Measurements from ENCODE around the gene CLUH.

DNA sequence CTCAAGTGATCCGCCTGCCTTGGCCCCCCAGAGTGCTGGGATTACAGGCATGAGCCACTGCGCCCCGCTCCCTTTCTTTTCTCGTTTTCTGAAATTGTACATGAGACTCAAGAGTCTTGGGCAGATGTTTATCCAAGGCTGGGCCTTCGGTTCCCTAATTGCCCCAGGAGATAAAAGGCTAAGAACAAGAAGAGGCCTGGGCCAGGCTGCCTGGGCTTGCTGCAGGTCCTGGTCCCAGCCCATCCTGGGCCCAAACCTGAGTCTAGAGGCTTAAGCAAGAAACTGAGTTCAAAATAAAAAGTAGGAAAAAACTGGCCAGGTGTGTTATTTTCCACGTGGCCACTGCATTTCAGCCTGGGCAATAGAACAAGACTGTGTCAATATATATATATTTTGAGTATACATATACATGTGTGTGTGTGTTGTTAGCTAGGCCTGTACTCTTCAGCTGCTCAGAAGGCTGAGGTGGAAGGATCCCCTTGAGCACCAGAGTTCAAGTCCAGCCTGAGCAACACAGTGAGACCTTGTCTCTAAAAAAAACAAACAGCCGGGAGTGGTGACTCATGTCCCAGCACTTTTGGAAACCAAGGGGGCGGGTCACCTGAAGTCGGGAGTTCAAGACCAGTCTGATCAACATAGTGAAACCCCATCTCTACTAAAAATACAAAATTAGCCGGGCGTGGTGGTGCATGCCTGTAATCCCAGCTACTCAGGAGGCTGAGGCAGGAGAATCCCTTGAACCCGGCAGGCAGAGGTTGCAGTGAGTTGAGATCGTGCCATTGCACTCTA is 6.8 kb upstream of the CLUH start:
- TF ChIP-seq, protein P1, sequence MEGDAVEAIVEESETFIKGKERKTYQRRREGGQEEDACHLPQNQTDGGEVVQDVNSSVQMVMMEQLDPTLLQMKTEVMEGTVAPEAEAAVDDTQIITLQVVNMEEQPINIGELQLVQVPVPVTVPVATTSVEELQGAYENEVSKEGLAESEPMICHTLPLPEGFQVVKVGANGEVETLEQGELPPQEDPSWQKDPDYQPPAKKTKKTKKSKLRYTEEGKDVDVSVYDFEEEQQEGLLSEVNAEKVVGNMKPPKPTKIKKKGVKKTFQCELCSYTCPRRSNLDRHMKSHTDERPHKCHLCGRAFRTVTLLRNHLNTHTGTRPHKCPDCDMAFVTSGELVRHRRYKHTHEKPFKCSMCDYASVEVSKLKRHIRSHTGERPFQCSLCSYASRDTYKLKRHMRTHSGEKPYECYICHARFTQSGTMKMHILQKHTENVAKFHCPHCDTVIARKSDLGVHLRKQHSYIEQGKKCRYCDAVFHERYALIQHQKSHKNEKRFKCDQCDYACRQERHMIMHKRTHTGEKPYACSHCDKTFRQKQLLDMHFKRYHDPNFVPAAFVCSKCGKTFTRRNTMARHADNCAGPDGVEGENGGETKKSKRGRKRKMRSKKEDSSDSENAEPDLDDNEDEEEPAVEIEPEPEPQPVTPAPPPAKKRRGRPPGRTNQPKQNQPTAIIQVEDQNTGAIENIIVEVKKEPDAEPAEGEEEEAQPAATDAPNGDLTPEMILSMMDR (IDR thresholded peaks at IDR 0.05), result no peak
- TF ChIP-seq EP300 (IDR thresholded peaks at IDR 0.05), result no peak
- TF ChIP-seq POLR2A (IDR thresholded peaks at IDR 0.05), result no peak
